Measurements from ENCODE around the gene IQGAP2.
"Not testable (repeated sequence)": the region's sequence is repeated elsewhere in the genome, so short reads cannot be mapped to it uniquely, and the experiment has no call there.

IQGAP2 gene

GRCh38 chr5:76419597-76420298, 16.7 kb downstream of the IQGAP2 start:
- no peak for DNase-seq (ENCODE audit: low spot score)

DNA sequence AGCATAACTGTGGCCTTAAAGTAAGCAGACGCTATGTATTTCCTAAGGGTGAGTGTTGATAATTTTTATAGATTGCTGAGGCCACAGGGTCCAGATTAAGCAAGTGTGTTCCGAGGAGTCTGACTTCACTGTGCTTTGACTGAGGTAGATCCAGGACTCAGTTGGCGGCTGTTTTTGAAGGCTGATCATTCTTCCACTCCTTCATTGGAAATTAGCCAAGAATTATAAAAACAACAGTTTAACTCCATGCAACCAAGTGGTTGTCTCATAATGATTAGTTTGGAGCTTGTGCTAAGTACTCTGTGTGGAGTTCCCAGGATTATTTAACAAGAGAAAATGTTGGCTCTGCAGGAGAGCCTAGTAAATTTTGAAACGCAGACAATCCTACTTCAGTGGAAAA, 19.1 kb downstream of the IQGAP2 start:
- DNase-seq (ENCODE audit: low spot score), result no peak

DNA sequence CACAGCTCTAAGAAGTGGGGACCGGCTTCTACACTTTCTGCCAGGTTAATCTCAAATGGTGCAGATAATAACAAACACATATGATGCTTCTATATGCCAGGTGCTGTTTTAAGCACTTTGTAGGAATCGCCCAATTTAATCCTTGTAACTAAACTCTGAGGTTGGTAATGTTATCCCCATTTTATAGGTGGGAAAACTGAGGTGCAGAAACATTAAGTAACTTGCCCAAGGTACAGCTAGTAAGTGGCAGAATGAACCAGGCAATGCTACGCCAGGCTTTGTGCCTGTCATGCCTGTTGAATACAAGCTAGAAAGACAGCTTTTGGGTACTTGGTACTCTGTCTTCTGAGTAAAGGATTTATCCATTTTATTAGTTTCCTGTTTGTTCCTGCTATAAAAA, 19.7 kb downstream of the IQGAP2 start:
- no peak for DNase-seq (ENCODE audit: low spot score)

GRCh38 chr5:76425146-76425545, 22.1 kb downstream of the IQGAP2 start:
- no peak for DNase-seq (ENCODE audit: low spot score)

DNA sequence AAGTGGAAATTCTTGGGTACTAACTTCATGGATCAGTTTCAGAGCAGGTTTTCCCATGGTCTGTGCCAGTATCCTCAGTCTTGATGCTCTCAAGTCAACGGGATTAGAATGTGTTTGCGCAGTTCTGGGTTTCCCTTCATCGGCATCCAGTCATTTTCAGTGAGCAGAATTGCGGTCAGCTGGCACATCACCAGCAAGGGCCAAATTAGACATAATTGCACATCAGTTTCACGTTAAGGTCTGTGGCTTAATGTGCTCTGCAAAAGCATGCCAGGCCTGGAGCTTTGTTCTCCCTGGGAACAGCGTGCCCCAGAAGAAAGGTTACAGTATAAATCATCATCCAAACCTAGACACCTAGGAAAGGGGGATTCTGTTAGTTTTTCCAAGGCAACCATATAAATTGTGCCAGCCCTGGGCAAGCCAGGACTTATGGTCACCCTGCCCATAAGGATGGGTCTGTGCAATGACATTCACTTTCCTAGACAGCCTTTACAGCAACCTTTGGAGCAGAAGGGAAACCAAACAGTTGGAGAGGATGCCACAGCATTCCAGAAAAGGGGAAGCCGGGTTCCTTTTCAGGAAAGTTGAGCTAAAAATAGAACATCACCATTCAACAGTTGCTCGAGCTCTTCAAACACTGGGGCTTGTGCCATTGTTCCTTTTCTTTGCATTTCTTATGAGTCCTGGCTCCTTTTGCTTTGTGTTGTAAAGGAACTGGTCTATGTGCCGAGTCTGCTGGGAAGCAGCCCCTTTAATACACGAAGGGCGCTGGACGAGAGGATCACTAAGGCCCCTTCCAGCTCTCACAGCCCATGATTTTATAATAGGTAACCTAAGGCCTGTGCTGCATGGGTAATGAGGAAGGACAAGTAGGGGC, 23.1 kb downstream of the IQGAP2 start:
- DNase-seq (ENCODE audit: low spot score), result no peak

- DNase-seq (ENCODE audit: low spot score), result no peak
These were observed 24.4 kb downstream of the IQGAP2 start for GRCh38 chr5:76427206-76428140.

- not testable (repeated sequence) for DNase-seq (ENCODE audit: low spot score)
These were observed 25.5 kb downstream of the IQGAP2 start for GRCh38 chr5:76428550-76428949.

DNA sequence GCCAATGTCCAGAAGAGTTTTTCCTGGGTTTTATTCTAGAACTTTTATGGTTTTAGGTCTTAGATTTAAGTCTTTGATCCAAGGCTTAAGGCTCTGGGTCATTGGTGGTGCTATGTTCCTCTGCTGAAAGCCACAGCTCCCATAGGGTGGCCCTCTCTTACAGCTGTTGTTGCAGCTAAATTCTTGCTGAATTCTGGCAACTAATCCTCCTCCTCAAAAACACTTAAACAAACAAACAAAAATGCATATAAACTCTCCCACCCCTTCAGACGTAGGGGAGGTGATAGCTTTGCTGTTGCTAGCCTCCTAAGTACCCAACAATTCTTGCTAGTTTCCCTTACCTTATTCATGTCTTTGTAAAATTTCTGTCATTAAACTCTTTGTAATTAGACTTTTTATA, 30.2 kb downstream of the IQGAP2 start:
- DNase-seq (ENCODE audit: low spot score), result no peak

- DNase-seq (ENCODE audit: low spot score), result not testable (repeated sequence)
These were observed 34.4 kb downstream of the IQGAP2 start for GRCh38 chr5:76437507-76437906.

GRCh38 chr5:76438025-76438424, 34.9 kb downstream of the IQGAP2 start:
- DNase-seq (ENCODE audit: low spot score), result no peak

DNA sequence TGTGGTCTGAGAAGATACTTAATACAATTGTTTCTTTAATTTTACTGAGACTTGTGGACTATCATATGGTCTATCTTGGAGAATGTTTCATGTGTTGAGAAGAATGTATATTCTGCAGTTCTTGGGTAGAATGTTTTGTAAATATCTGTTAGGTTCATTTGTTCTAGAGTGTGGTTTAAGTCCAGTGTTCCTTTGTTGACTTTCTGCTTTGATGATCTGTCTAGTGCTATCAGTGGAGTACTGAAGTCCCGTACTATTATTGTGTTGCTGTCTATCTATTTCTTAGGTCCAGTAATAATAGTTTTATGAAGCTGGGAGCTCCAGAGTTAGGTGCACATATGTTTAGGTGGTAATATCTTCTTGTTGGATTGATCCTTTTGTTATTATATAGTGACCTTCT, 36.1 kb downstream of the IQGAP2 start:
- no peak for DNase-seq (ENCODE audit: low spot score)

- no peak for DNase-seq (ENCODE audit: low spot score)
These were observed 36.8 kb downstream of the IQGAP2 start for GRCh38 chr5:76439929-76440328.

- DNase-seq (ENCODE audit: low spot score), result no peak
These were observed 38.0 kb downstream of the IQGAP2 start for GRCh38 chr5:76441101-76441500.

DNA sequence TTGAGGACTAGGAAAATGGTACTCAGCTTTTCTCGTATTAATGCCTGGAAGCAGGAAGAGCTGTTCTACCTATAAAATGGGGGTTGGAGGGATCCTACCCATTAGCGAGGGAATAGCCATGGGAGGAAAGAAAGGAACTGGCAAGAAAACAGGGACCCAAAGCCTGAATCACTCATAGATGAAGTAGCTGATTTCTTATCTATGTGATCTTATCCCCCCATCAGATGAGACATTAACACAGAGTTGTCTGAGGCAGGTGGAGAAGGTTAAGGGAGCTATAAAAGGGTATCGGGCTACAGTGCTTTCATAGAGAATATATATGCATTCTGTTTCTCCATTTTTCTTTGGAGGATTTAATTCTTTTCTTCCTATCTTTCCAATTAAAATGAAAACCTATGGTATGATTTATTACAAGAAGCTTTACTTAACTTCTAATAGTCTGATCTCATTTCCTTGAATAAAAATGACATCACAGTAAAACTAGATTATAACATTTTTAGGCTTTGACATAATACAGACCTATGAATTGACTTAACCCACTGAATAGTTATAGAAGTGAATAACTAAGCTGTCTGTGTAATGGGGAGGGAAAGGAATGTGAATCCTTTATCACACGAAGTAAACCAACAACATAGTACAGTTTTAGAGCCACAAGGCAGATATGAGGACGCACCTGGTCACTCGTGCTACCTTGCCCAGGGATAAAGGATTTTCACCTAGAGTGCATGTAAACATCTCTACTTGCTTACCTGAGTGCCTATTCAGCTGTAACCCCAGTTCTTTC, 39.0 kb downstream of the IQGAP2 start:
- DNase-seq (ENCODE audit: low spot score), result no peak

- DNase-seq (ENCODE audit: low spot score), result no peak
These were observed 40.1 kb downstream of the IQGAP2 start for GRCh38 chr5:76443066-76443800.

GRCh38 chr5:76445063-76445462, 42.0 kb downstream of the IQGAP2 start:
- DNase-seq (ENCODE audit: low spot score), result no peak

GRCh38 chr5:76445830-76446229, 42.7 kb downstream of the IQGAP2 start:
- no peak for DNase-seq (ENCODE audit: low spot score)

DNA sequence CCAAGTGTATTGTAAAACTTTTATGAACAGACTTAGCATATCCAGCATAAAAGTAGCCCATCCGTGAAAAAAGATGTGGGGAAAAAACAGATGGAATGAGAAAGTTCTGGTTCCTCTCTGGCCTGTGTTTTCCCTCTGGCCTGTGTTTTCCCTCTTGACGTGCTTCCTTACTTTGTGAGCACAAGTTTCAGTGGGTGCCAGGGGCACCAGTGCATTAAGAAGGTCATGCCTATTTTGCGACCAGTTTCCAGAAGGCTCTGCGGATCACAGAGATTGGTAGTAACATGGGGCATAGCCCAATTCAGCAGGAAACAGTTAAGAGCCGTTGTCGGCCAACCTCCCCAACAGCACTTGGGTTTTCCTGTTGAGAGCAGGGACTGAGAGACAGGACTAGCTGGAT, 43.7 kb downstream of the IQGAP2 start:
- no peak for DNase-seq (ENCODE audit: low spot score)

- no peak for DNase-seq (ENCODE audit: low spot score)
These were observed 46.5 kb downstream of the IQGAP2 start for GRCh38 chr5:76449606-76450005.

DNA sequence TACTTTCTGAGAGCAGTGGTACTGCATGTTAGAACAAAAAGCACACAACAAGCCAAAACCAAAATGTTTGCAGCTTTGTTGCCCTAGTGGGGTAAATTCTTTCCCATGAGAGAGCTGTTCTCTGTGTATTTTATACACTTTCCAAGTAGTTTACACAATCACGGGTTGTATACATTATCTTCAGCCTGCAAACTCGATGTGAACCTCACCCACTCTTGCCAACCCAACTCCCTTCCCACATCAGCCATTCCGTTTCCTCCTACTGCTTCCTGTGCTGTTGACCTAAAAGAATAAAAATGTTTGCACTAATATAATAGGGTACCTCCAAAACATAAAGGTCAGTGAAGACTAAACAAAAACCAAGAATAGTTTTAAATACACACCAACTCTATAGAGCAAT, 47.0 kb downstream of the IQGAP2 start:
- no peak for DNase-seq (ENCODE audit: low spot score)

All from left forelimb (tissue), 1 donor.